ENCODE results near the gene ORAI3. TPM values are rescaled to one million over a fixed set of nuclear protein-coding genes. Genes with fewer than 3 reads are reported as not detected.

Gene ORAI3
- total RNA-seq, 3 donors from 2014 or later: 20.0 to 40.5 (median 25.9) TPM

- TF ChIP-seq CTCF (IDR thresholded peaks at IDR 0.05) (no peak), POLR2A (IDR thresholded peaks at IDR 0.05) (no peak), POLR2AphosphoS5 (IDR thresholded peaks at IDR 0.05) (no peak)
Measured at GRCh38 chr16:30925995-30926811, 22.7 kb upstream of the ORAI3 start.

GRCh38 chr16:30926937-30927788, 21.7 kb upstream of the ORAI3 start:
- TF ChIP-seq POLR2A (IDR thresholded peaks at IDR 0.05): no peak
- intact Hi-C loops (cut with DNase I; ENCODE audit: low total_unique reads): no loop called here
- Histone ChIP-seq H3K36me3 (no peaks in the 10 kb centered on the region), H3K9me3 (no peaks in the 10 kb centered on the region), H3K4me3 (peak overlapping the region in 2 of 3 donors; percentile 34 to 49), H3K27me3 (no peaks in the 10 kb centered on the region), H3K27ac (peak overlapping the region; percentile 66 to 67), H3K4me1 (peaks cover 0 to 7% of the 10 kb centered on the region in 2 donors)
- DNase-seq (ENCODE audit: low spot score in 2 of 2): no peak

More at GRCh38 chr16:30925995-30926811, 22.7 kb upstream of the ORAI3 start:
- intact Hi-C loops (cut with DNase I; ENCODE audit: low total_unique reads): no loop called here
- H3K4me3 ChIP-seq: no peak overlapping the region
- peak overlapping the region in 1 of 2 donors; percentile 94 for H3K27ac ChIP-seq
- no peak for DNase-seq (ENCODE audit: low spot score in 2 of 2)
- no peaks in the 10 kb centered on the region for H3K9me3 ChIP-seq
- peaks cover 0 to 7% of the 10 kb centered on the region in 2 donors for H3K4me1 ChIP-seq
- H3K36me3 ChIP-seq: no peaks in the 10 kb centered on the region
- H3K27me3 ChIP-seq: no peaks in the 10 kb centered on the region

- peak in 1 of 2 donors; percentile 80 for DNase-seq (ENCODE audit: low spot score in 2 of 2)
- H3K36me3 ChIP-seq: no peaks in the 10 kb centered on the region
- TF ChIP-seq POLR2A (IDR thresholded peaks at IDR 0.05) (no peak), POLR2AphosphoS5 (IDR thresholded peaks at IDR 0.05) (no peak), CTCF (IDR thresholded peaks at IDR 0.05) (no peak)
Measured at GRCh38 chr16:30927789-30928378, 21.0 kb upstream of the ORAI3 start.

GRCh38 chr16:30928390-30928789, 20.5 kb upstream of the ORAI3 start:
- Histone ChIP-seq H3K36me3 (no peaks in the 10 kb centered on the region), H3K4me3 (peak overlapping the region in 1 of 3 donors; percentile 34), H3K9me3 (no peaks in the 10 kb centered on the region), H3K27ac (peak overlapping the region; percentile 52 to 67), H3K27me3 (no peaks in the 10 kb centered on the region), H3K4me1 (peaks cover 0 to 7% of the 10 kb centered on the region in 2 donors)
- intact Hi-C loops (cut with DNase I; ENCODE audit: low total_unique reads): no loop called here
- no peak for DNase-seq (ENCODE audit: low spot score in 2 of 2)
- TF ChIP-seq CTCF (IDR thresholded peaks at IDR 0.05) (no peak), POLR2A (IDR thresholded peaks at IDR 0.05) (no peak), POLR2AphosphoS5 (IDR thresholded peaks at IDR 0.05) (no peak)

More at GRCh38 chr16:30927789-30928378, 21.0 kb upstream of the ORAI3 start:
- Histone ChIP-seq H3K27ac (peak overlapping the region; percentile 66 to 67), H3K4me3 (peak overlapping the region in 2 of 3 donors; percentile 34 to 49), H3K27me3 (no peaks in the 10 kb centered on the region), H3K4me1 (peaks cover 0 to 7% of the 10 kb centered on the region in 2 donors), H3K9me3 (no peaks in the 10 kb centered on the region)
- intact Hi-C loops (cut with DNase I; ENCODE audit: low total_unique reads): no loop called here

GRCh38 chr16:30929167-30929566, 19.7 kb upstream of the ORAI3 start:
- Histone ChIP-seq H3K4me3 (no peak overlapping the region), H3K4me1 (peaks cover 0 to 7% of the 10 kb centered on the region in 2 donors), H3K27ac (no peak overlapping the region), H3K27me3 (no peaks in the 10 kb centered on the region), H3K9me3 (no peaks in the 10 kb centered on the region), H3K36me3 (no peaks in the 10 kb centered on the region)
- DNase-seq (ENCODE audit: low spot score in 2 of 2): no peak
- intact Hi-C loops (cut with DNase I; ENCODE audit: low total_unique reads): no loop called here
- TF ChIP-seq POLR2AphosphoS5 (IDR thresholded peaks at IDR 0.05) (no peak), CTCF (IDR thresholded peaks at IDR 0.05) (no peak), POLR2A (IDR thresholded peaks at IDR 0.05) (no peak)

Data from breast epithelium (tissue), 4 donors.